Calu3 (cell line): ENCODE results near the gene AP2S1. TPM values are rescaled to one million over a fixed set of nuclear protein-coding genes. Genes with fewer than 3 reads are reported as not detected.
A peak's percentile ranks its signal among the peaks of the same experiment; 100 is the strongest.

Source experiments
- BruUV-seq: library from RNA; stranded (reverse); fragments of 400-500 nt; replicated peaks from 2 replicates; lab custom pipeline; 2021; lab: Mats Ljungman, UMichigan
- CTCF ChIA-PET: fragments of 300-600 bp; sonication (Branson Sonifier 250); formaldehyde crosslinking; loops from one replicate; lab custom pipeline; 2022; ENCODE audit warnings: antibody characterized with exemption; lab: Charles Lee
- DNase-seq: peaks from one replicate; pipeline ENCODE4 v3.0.0; 2022
- H3K27ac Mint-ChIP-seq: one replicate; pipeline ENCODE4 v1.8.0; 2022; ENCODE audit warnings: mixed read lengths; ENCODE audit not compliant: unreplicated experiment
- H3K27me3 Mint-ChIP-seq: one replicate; pipeline ENCODE4 v1.8.0; 2022; ENCODE audit warnings: mixed read lengths; ENCODE audit not compliant: unreplicated experiment
- H3K36me3 Mint-ChIP-seq: one replicate; pipeline ENCODE4 v1.8.0; 2022; ENCODE audit warnings: mild to moderate bottlenecking, moderate library complexity, mixed read lengths; ENCODE audit not compliant: insufficient read depth, unreplicated experiment
- H3K4me1 Mint-ChIP-seq: one replicate; pipeline ENCODE4 v1.8.0; 2022; ENCODE audit warnings: mild to moderate bottlenecking, low read depth, mixed read lengths; ENCODE audit not compliant: unreplicated experiment
- H3K4me3 Mint-ChIP-seq: one replicate; pipeline ENCODE4 v1.8.0; 2022; ENCODE audit warnings: mild to moderate bottlenecking, low read depth, moderate library complexity, mixed read lengths; ENCODE audit not compliant: unreplicated experiment
- H3K9me3 Mint-ChIP-seq: one replicate; pipeline ENCODE4 v1.8.0; 2022; ENCODE audit warnings: low read depth, mixed read lengths; ENCODE audit not compliant: unreplicated experiment
- intact Hi-C: fragments of 100-400 bp; cut with micrococcal nuclease; formaldehyde crosslinking; loops from one replicate; pipeline ENCODE4 v1.10.0; 2022; ENCODE audit not compliant: unreplicated experiment
- total RNA-seq: library from RNA; stranded (reverse); gene quantifications from 2 replicates; pipeline ENCODE4 v1.2.3, GENCODE V29; 2022
- TF ChIP-seq, protein P1 (sequence below): fragments of 200-600 bp; IDR thresholded peaks from one replicate; pipeline ENCODE4 v1.8.0; 2022; ENCODE audit warnings: antibody characterized with exemption; ENCODE audit not compliant: unreplicated experiment

The AP2S1 gene
- total RNA-seq, 1 experiment from 2014 or later, result 184 TPM

DNA sequence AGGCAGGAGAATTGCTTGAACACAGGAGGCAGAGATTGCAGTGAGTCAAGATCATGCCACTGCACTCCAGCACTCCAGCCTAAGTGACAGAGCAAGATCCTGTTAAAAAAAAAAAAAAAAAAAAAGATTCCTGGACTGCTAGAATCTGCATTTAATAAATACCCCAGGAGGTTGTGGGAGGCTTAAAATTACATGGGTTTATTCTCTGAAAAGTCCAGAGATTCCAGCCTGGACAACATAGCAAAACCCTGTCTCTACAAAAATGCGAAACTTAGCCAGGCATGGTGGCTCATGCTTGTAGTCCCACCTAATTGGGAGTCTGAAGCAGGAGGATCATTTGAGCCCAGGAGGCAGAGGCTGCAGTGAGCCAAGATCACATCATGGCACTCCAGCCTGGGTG is 52.8 kb downstream of the AP2S1 start:
- Mint-ChIP-seq H3K9me3 (no peaks in the 10 kb centered on the region), H3K27me3 (no peaks in the 10 kb centered on the region), H3K4me1 (peaks cover 31% of the 10 kb centered on the region), H3K27ac (no peak overlapping the region), H3K36me3 (peaks cover 4% of the 10 kb centered on the region), H3K4me3 (no peak overlapping the region)
- CTCF ChIA-PET, result interaction anchor here (0.7 to 0.8 kb wide), 2 partner anchors 322 to 940 kb away, joined by 3 read pairs; no protein-coding TSS in a partner anchor
- intact Hi-C loops, result no loop called here
- DNase-seq, result no peak
- BruUV-seq, result no TSS peak
- TF ChIP-seq, protein P1, sequence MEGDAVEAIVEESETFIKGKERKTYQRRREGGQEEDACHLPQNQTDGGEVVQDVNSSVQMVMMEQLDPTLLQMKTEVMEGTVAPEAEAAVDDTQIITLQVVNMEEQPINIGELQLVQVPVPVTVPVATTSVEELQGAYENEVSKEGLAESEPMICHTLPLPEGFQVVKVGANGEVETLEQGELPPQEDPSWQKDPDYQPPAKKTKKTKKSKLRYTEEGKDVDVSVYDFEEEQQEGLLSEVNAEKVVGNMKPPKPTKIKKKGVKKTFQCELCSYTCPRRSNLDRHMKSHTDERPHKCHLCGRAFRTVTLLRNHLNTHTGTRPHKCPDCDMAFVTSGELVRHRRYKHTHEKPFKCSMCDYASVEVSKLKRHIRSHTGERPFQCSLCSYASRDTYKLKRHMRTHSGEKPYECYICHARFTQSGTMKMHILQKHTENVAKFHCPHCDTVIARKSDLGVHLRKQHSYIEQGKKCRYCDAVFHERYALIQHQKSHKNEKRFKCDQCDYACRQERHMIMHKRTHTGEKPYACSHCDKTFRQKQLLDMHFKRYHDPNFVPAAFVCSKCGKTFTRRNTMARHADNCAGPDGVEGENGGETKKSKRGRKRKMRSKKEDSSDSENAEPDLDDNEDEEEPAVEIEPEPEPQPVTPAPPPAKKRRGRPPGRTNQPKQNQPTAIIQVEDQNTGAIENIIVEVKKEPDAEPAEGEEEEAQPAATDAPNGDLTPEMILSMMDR, result no peak

DNA sequence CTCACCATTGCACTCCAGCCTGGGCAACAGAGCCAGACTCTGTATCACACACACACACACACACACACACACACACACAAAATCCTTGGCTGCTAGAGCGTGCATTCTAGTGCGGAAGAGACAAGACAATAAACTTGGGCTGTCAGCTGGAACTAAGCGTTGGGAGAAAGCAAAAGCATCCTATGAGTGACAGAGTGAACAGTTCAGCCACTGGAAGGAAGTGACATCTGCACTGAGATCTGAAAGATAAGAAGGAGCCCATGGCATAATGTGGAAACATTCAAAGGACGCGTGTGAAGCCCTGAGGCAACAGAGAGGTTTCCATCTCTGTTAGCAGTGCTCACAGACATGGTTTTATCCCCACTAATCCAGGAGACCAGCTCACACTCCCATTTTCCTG is 58.7 kb downstream of the AP2S1 start:
- H3K4me3 Mint-ChIP-seq, result no peak overlapping the region
- no peaks in the 10 kb centered on the region for H3K27me3 Mint-ChIP-seq
- intact Hi-C loops, result no loop called here
- BruUV-seq, result no TSS peak
- H3K9me3 Mint-ChIP-seq, result no peaks in the 10 kb centered on the region
- peaks cover 36% of the 10 kb centered on the region for H3K36me3 Mint-ChIP-seq
- CTCF ChIA-PET, result interaction anchor here (0.6 kb wide), 1 partner anchor 1676 kb away, joined by 5 read pairs; no protein-coding TSS in a partner anchor
- no peak overlapping the region for H3K27ac Mint-ChIP-seq
- DNase-seq, result no peak
- TF ChIP-seq, protein P1, result no peak
- H3K4me1 Mint-ChIP-seq, result peaks cover 32% of the 10 kb centered on the region

- no peak for DNase-seq
- Mint-ChIP-seq H3K27ac (no peak overlapping the region), H3K9me3 (no peaks in the 10 kb centered on the region), H3K27me3 (no peaks in the 10 kb centered on the region), H3K4me1 (peaks cover 31% of the 10 kb centered on the region), H3K36me3 (peaks cover 59% of the 10 kb centered on the region), H3K4me3 (no peak overlapping the region)
- intact Hi-C loops, result loop anchor here (2.0 kb wide), 1 partner anchor 51 kb away; no protein-coding TSS in a partner anchor
- TF ChIP-seq, protein P1, result no peak
- no TSS peak for BruUV-seq
- CTCF ChIA-PET, result interaction anchor here (0.8 to 2.0 kb wide), 2 partner anchors 51 to 260 kb away, joined by 3 to 10 read pairs; no protein-coding TSS in a partner anchor
Measured at GRCh38 chr19:46789371-46789770, 61.3 kb downstream of the AP2S1 start.

- no peak for DNase-seq
- Mint-ChIP-seq H3K27me3 (no peaks in the 10 kb centered on the region), H3K9me3 (no peaks in the 10 kb centered on the region), H3K4me1 (peaks cover 34% of the 10 kb centered on the region), H3K4me3 (peak overlapping the region; percentile 82), H3K36me3 (peaks cover 62% of the 10 kb centered on the region), H3K27ac (no peak overlapping the region)
- no TSS peak for BruUV-seq
- TF ChIP-seq, protein P1, result no peak
- CTCF ChIA-PET, result interaction anchor here (1.2 to 2.0 kb wide), 3 partner anchors 24 to 52 kb away, joined by 4 to 10 read pairs (median 4); no protein-coding TSS in a partner anchor
- intact Hi-C loops, result loop anchor here (2.0 kb wide), 1 partner anchor 52 kb away; no protein-coding TSS in a partner anchor
Measured at GRCh38 chr19:46788968-46789338, 61.7 kb downstream of the AP2S1 start.
